22Rv1 (cell line): ENCODE data around the gene IL20RA.

Experiments
- H3K27ac ChIP-seq: fragments of 450-650 bp; 2 replicates; pipeline ENCODE4 v1.5.1; 2017
- ZFX ChIP-seq: fragments of 450-650 bp; IDR thresholded peaks from 2 replicates; pipeline ENCODE4 v1.6.1; 2017; ENCODE audit warnings: antibody characterized with exemption, borderline replicate concordance
- TF ChIP-seq, protein P1 (sequence below): fragments of 450-650 bp; IDR thresholded peaks from 2 replicates; pipeline ENCODE4 v1.5.1; 2017; ENCODE audit warnings: mild to moderate bottlenecking

IL20RA gene

DNA sequence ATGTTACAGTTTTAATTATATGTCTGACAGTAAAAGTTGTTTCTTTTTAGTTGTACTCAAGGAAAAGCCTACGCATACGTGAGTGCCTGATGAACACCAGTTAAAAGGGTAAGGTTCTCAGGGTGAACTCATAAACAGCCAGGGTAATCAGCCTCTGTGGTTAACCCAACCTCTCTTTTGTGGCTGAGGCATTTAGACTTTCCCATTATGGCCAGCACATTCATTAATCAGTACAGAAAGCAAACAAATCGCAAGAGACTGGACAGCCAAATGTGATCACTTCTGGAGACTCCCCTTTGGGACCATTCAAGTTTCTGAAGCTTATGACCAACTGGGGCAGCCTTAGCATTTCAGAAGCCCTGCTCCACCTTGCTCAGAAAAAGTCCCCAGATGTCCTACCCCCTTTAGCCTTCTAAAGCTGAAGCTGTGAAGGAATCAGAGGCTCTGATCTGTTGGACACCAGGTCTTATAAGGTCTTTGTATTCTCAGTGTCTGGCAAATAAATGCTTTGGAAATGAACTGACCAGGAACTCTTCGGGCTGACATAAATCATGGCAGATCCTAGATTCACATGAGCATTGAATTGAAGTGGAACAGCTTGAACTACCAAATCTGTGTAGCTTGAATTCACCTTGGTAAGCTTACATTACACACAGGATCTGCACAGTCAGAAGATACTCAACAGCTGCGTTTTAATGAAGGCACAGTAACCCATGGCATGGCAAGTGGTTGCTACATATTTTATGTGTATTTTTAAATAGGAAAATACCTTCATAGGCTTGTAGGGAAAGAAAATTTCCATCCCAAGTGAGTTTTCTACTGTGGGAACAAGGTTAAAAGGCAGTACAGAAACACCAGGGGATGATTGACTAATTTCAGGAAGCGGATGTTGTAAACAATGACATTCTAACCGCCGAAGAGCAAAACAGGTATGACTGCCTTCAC lies 18.7 kb downstream of the IL20RA start:
- no peak for TF ChIP-seq ZFX
- TF ChIP-seq, protein P1, sequence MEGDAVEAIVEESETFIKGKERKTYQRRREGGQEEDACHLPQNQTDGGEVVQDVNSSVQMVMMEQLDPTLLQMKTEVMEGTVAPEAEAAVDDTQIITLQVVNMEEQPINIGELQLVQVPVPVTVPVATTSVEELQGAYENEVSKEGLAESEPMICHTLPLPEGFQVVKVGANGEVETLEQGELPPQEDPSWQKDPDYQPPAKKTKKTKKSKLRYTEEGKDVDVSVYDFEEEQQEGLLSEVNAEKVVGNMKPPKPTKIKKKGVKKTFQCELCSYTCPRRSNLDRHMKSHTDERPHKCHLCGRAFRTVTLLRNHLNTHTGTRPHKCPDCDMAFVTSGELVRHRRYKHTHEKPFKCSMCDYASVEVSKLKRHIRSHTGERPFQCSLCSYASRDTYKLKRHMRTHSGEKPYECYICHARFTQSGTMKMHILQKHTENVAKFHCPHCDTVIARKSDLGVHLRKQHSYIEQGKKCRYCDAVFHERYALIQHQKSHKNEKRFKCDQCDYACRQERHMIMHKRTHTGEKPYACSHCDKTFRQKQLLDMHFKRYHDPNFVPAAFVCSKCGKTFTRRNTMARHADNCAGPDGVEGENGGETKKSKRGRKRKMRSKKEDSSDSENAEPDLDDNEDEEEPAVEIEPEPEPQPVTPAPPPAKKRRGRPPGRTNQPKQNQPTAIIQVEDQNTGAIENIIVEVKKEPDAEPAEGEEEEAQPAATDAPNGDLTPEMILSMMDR: no peak
- no peak overlapping the region for H3K27ac ChIP-seq

DNA sequence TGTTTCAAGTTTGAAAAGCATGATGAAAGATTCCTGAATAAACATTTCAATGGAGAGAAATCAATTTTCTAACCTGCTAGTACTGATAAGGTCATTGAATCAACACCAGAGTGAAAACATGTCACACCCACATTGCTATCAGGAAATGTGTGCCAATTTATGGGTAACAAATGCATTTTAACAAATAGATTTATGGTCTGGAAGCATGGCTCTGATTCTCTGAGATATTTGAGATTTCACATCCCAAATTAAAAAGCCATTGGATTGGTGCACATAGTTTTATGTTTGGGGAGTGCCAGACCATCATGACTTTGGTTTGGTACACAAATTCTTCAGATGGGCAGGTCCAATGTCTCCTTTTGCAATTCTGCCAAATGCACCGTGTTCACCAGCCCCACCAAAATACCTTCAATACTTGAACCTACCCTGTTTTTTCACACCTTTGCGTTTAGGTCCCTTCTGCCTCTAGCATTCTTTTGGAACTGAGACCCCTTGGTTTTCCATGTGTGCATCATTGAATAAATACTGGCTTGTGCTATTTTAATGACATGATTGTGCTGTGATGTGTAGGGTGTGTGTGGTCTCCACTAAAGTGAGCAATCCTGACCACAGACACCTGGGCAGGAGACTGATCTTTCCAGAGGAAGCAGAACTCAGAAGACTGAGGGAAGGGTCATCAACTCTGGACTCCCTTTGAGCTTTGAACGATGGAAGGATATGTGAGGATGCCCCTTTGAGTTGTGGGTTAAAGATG lies 20.4 kb downstream of the IL20RA start:
- TF ChIP-seq, protein P1: no peak
- TF ChIP-seq ZFX: no peak
- H3K27ac ChIP-seq: no peak overlapping the region

DNA sequence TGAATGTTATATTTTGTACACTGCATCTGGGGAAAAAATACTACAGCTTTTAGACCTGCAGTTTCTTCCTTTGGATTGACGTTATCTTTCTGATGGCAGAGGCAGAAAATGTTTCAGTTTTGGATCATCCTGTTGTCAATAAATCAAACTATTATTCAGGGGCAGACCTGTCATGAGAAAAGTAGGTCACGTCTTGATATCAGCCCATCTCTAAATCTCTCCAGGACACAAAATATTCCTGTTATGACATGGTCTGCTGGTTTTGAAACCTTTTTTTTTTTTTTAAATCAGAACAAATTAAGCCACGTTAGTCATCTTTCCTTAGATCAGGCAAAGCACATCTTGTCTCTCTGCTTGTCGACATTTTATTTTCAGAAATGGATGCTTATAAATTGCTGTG lies 24.0 kb downstream of the IL20RA start:
- H3K27ac ChIP-seq: no peak overlapping the region
- TF ChIP-seq, protein P1: no peak
- no peak for TF ChIP-seq ZFX

DNA sequence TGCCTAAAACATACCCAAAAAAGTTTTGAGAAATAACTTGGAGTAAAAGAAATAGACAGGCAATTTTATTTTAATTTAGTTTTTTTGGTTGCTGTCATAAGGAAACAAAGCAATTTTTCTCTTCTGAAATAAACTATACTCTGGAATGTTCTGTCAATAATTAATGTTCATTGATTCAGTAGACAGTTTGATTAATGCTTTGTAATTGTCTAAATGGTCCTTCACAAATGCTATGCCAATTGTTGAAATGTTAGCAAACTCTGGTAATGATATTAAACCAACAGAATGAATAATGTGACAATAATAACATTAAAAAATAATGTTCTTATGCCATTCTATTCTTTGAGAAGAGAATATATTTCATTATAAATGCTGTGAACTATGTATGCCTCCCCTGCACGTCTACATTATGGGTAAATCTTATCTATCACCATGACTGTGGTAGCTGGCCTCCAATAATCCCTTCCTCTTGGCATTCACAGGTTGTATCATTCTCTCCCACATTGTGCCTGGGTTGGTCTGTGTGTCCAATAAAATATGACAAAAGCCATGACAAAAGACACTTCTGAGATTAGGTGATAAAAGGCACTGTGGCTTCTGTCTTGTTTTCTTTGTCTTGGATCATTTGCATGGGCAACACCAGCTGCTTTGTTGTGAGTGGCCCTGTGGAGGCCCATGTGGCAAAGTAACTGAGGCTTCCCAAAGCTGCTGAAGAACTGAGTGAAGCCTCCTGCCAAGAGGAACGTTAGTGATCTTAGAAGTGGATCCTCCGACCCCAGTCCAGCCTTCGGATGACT lies 25.1 kb downstream of the IL20RA start:
- TF ChIP-seq, protein P1: no peak
- no peak for TF ChIP-seq ZFX
- no peak overlapping the region for H3K27ac ChIP-seq

DNA sequence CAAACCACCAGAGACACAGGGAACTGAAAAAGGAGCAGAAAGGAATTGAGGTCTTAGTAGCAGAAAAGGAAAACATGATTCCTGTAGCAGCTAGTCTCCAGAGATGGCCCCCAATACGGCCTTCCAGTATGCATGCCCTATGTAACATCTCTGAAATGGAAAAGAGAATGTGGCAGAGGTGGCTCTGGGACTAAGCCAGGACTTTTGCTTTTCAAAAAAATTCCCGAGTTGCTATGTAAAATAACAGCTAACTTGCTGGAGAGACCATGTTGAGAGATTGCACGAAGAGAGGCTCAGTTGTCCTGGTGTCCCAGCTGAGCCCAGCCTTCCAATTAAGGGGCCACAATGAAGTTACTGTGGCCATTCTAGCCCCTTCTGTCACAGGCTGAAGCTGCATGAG lies 27.7 kb downstream of the IL20RA start:
- no peak for TF ChIP-seq ZFX
- TF ChIP-seq, protein P1: no peak
- H3K27ac ChIP-seq: no peak overlapping the region

DNA sequence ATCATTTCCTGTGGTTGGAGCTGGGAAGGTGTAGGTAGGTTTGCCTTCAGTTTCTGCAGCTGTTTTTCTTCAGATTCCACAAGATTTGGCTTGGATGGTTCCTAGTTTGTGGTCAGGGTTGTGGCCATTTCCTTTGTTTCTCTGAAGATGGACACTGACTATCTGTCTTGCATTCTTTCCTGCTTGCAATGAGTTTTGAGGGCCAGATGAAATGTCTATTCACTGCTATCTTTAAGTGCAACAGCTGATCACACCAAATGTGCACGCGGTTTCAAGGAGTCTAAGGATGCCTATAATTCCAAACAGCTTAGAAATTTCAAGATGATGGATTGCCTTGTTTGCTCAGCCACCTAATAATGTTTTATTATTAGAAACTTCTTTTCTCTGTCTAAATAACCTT lies 28.4 kb downstream of the IL20RA start:
- TF ChIP-seq ZFX: no peak
- TF ChIP-seq, protein P1: no peak
- no peak overlapping the region for H3K27ac ChIP-seq
